Colon (tissue), 2 donors: ENCODE data around the gene ELFN1.

Experiments
- FAIRE-seq: peaks from 2 replicates; lab custom pipeline; 2012; peaks lifted over from hg19 to GRCh38; lab: Jason Lieb, UNC
- donor health status: control.
- donor health status: control.

ELFN1 gene

DNA sequence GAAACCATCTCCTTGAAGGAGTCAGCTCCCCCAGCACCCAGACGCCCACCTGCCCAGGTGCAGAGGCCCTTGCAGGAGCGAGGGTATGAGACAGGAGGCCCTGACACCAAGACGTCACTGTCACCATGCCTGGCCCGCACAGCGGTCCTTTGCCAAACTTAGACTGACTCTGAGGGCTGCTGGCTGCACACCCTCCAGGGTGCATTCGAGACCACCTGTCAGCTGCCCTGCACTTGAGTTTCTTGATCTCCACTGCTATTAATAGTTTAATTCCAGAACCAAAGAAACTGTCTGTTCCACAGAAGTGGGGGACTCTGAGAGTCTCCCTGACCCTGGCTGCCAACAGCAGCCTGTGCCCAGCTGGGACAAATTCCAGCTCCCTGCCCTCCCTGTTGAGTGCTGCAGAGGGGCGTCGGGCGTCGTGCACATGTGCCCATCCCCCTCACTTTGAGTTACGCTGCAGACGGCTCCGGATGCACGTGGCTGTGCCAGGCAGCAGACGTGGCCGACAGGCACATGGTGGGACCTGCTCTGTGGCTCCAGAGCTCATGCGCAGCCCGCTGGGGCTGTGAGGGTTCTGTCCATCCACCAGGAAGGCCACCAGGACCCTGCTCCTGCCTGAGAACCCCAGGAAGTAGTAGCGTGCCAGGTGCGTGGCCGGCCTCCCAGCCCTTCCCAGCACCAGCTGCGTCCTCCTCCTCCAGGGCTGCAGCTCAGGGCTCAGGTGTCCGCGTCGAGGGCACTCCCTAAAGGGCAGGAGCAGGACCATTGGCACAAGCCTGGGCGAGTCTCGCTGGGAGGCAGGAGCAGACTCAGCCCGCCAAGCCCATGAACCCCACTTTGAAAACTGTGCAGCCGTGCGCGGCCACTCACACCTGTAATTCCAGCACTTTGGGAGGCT lies 24.8 kb downstream of the ELFN1 start:
- no peak for FAIRE-seq

DNA sequence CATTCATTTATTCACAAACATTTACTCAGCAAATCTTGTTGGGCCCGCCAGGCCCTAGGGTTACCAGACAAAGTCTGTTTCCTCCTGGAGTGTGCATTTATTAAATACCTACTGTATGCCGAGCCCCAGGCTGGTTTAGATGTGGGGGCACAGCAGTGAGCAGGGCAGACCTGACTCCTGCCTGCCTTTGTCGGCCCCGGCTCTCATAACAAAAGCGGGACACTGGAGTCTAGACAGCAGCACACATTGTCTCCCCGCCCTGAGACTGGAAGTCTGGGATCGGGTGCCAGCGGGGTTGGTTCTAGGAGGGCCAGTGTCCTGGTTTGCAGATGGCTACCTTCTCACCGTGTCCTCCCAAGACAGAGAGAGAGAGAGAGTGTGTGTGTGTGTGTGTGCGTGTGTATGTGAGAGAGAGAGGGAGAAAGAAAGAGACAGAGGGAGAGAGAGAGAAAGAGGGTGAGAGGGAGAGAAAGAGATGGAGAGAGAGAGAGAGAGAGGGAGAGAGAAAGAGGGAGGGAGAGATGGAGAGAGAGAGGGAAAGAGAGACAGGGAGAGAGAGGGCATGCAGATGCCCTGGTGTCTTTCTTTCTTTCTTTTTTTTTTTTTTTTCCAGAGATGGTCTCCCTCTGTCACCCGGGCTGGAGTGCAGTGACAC lies 25.9 kb downstream of the ELFN1 start:
- FAIRE-seq, result no peak

- no peak for FAIRE-seq
Measured at GRCh38 chr7:1696671-1697498, 26.8 kb downstream of the ELFN1 start.

GRCh38 chr7:1697499-1698125 lies 27.5 kb downstream of the ELFN1 start:
- no peak for FAIRE-seq

- no peak for FAIRE-seq
Measured at GRCh38 chr7:1698201-1698600, 28.1 kb downstream of the ELFN1 start.

- no peak for FAIRE-seq
Measured at GRCh38 chr7:1698951-1699350, 28.9 kb downstream of the ELFN1 start.

- FAIRE-seq, result no peak
Measured at GRCh38 chr7:1700086-1700485, 30.0 kb downstream of the ELFN1 start.

DNA sequence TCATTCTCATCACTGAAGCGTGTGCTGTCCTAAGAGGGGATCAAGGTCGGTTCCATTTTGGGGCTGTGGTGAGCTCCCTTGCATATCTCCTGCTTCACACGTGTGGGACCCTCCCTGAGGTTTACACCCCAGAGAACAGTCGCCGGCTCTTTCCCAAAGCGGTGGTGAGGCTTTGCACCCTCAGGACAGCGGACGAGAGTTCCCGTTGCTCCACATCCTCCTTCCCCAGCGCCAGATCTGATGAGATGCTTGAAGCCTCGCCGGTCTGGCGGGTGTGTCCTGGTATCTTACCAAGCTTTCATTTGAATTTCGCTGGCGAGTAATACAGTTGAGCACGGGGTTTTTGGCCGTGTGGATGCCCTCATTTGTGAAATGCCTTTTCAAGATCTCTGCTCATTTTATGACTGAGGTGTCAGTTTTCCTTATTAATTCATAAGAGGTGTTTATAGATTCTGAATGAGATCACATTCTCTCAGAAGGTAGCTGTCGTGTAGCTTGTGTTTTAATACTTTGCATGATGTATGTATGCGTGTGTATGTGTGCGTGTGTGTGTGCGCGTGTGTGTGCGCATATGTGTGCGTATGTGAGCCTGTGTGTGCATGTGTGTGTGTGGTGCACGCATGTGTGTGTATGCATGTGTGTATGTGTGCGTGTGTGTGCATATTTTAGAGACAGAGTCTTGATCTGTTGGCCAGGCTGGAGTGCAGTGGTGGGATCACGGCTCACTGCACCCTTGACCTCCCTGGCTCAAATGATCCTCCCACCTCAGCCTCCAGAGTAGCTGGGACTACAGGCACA lies 30.7 kb downstream of the ELFN1 start:
- FAIRE-seq, result no peak

GRCh38 chr7:1702652-1703051 lies 32.6 kb downstream of the ELFN1 start:
- FAIRE-seq, result no peak

DNA sequence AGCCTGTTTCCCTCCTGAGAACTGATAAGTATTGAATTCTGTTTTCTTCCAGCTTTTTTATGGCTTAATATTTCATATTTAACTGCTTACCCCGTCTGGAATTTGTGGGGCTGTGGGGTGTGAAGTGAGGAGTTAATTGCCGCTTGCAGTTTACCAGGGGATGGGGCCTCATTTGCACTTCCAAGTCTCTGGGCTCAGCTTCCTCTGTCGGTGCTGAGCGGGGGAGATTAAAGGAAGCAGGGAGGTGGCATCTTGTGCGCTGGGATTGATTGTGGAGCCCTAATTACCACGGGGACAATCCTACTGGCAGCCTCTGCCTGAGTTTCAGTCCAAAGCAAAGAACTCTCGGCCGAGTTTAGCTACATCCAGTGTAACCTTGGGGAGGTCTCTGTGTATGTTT lies 33.4 kb downstream of the ELFN1 start:
- FAIRE-seq, result no peak

GRCh38 chr7:1703871-1704810 lies 34.1 kb downstream of the ELFN1 start:
- FAIRE-seq, result no peak

- FAIRE-seq, result no peak
Measured at GRCh38 chr7:1704811-1705738, 35.0 kb downstream of the ELFN1 start.

DNA sequence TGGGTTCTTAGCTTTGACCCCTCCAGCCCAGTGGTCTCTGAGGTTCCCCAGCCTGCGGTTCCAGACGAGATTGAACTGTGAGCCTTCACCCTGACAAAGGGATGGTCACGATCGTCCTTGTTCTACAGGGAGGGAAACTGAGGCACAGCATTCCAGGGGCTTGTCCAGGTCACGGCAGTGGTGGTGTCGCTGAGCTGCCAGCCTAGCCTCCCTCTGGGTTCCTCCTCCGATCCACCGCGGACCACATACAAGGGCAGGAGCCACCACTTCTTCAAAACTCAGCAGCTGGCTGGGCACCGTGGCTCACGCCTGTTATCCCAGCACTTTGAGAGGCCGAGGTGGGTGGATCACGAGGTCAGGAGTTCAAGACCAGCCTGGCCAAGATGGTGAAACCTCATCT lies 35.8 kb downstream of the ELFN1 start:
- FAIRE-seq, result no peak

- no peak for FAIRE-seq
Measured at GRCh38 chr7:1706381-1706720, 36.3 kb downstream of the ELFN1 start.

GRCh38 chr7:1706721-1707613 lies 36.9 kb downstream of the ELFN1 start:
- no peak for FAIRE-seq

- FAIRE-seq, result no peak
Measured at GRCh38 chr7:1707756-1708595, 37.9 kb downstream of the ELFN1 start.

GRCh38 chr7:1708596-1709251 lies 38.6 kb downstream of the ELFN1 start:
- no peak for FAIRE-seq
